T follicular helper cell (primary cell): ENCODE measurements around the gene KCNMB2.
"Not testable (repeated sequence)": the region's sequence is repeated elsewhere in the genome, so short reads cannot be mapped to it uniquely, and the experiment has no call there.

Experiments used
- DNase-seq: peaks from one replicate; pipeline ENCODE4 v3.0.0-alpha.2; 2020; ENCODE audit warnings: low read depth

Gene KCNMB2

GRCh38 chr3:178823150-178823549 lies 286.9 kb downstream of the KCNMB2 start:
- no peak for DNase-seq

GRCh38 chr3:178823591-178824246 lies 287.5 kb downstream of the KCNMB2 start:
- DNase-seq, result no peak

GRCh38 chr3:178826435-178827123 lies 290.3 kb downstream of the KCNMB2 start:
- no peak for DNase-seq

- no peak for DNase-seq
Observed at GRCh38 chr3:178827285-178827856, 291.1 kb downstream of the KCNMB2 start.

- no peak for DNase-seq
Observed at GRCh38 chr3:178833695-178834094, 297.5 kb downstream of the KCNMB2 start.

GRCh38 chr3:178835033-178835432 lies 298.8 kb downstream of the KCNMB2 start:
- no peak for DNase-seq

GRCh38 chr3:178837512-178837911 lies 301.3 kb downstream of the KCNMB2 start:
- DNase-seq, result no peak

GRCh38 chr3:178840586-178840985 lies 304.4 kb downstream of the KCNMB2 start:
- DNase-seq, result no peak

GRCh38 chr3:178841011-178841410 lies 304.8 kb downstream of the KCNMB2 start:
- DNase-seq, result no peak

GRCh38 chr3:178844916-178845315 lies 308.7 kb downstream of the KCNMB2 start:
- no peak for DNase-seq

- no peak for DNase-seq
Observed at GRCh38 chr3:178845420-178846118, 309.3 kb downstream of the KCNMB2 start.

GRCh38 chr3:178847190-178847589 lies 311.0 kb downstream of the KCNMB2 start:
- no peak for DNase-seq

GRCh38 chr3:178849199-178849910 lies 313.1 kb downstream of the KCNMB2 start:
- no peak for DNase-seq

GRCh38 chr3:178850450-178851190 lies 314.4 kb downstream of the KCNMB2 start:
- no peak for DNase-seq

- no peak for DNase-seq
Observed at GRCh38 chr3:178851564-178851963, 315.3 kb downstream of the KCNMB2 start.

GRCh38 chr3:178856804-178857203 lies 320.6 kb downstream of the KCNMB2 start:
- no peak for DNase-seq

- no peak for DNase-seq
Observed at GRCh38 chr3:178859386-178859785, 323.1 kb downstream of the KCNMB2 start.

- not testable (repeated sequence) for DNase-seq
Observed at GRCh38 chr3:178859900-178860436, 323.7 kb downstream of the KCNMB2 start.

GRCh38 chr3:178868681-178869080 lies 332.4 kb downstream of the KCNMB2 start:
- no peak for DNase-seq

- DNase-seq, result no peak
Observed at GRCh38 chr3:178870085-178870484, 333.8 kb downstream of the KCNMB2 start.

- no peak for DNase-seq
Observed at GRCh38 chr3:178875157-178875556, 338.9 kb downstream of the KCNMB2 start.
